HUES64 (cell line): ENCODE data around the gene FILIP1L.
A peak's percentile ranks its signal among the peaks of the same experiment; 100 is the strongest.

ENCODE experiments used
- H3K27ac ChIP-seq: 2 replicates; pipeline ENCODE4 v1.7.0; 2013; ENCODE audit warnings: low read depth, low read length, inconsistent platforms
- H3K27me3 ChIP-seq: 2 replicates; pipeline ENCODE4 v1.6.1; 2013; ENCODE audit warnings: mild to moderate bottlenecking, low read length; ENCODE audit not compliant: insufficient read depth
- H3K36me3 ChIP-seq: 2 replicates; pipeline ENCODE4 v1.6.1; 2013; ENCODE audit warnings: mild to moderate bottlenecking, low read length; ENCODE audit not compliant: insufficient read depth
- H3K4me1 ChIP-seq: 2 replicates; pipeline ENCODE4 v1.6.1; 2013; ENCODE audit warnings: mild to moderate bottlenecking, low read length, moderate library complexity; ENCODE audit not compliant: insufficient read depth
- H3K4me3 ChIP-seq: 2 replicates; pipeline ENCODE4 v1.5.1; 2013; ENCODE audit warnings: mild to moderate bottlenecking, low read length, moderate library complexity
- H3K9ac ChIP-seq: 2 replicates; pipeline ENCODE4 v1.6.1; 2013; ENCODE audit warnings: mild to moderate bottlenecking, low read depth, low read length
- H3K9me3 ChIP-seq: 2 replicates; pipeline ENCODE4 v1.6.1; 2013; ENCODE audit warnings: low read depth, low read length; ENCODE audit not compliant: insufficient read depth
- WGBS: fragments of 150-250, 120-280 bp; methylation state at CpG from one replicate; pipeline ENCODE4 v1.1.7; 2013; ENCODE audit warnings: missing lambda C conversion rate; 5-methylcytosine and 5-hydroxymethylcytosine counted together

FILIP1L gene

DNA sequence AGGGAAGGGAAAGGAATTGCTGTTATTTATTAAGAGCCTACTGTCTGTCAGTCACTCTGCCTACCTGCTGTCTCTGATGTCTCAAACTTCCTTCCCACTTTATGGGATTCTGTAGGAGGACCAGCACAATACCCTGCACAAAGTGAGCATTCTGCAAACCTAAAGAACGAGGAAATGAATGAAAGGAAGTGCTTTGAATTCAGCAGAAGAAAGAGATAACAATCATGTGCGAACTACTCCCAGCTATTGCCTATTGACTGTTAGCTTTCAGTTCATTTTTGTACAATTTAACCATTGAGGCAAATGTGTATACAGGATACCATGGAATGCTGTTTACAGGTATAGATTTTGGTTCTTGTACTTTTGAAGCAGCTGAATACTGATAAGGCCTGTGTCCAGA, 229.8 kb downstream of the FILIP1L start:
- H3K27me3 ChIP-seq, result peaks cover 7% of the 10 kb centered on the region
- H3K9me3 ChIP-seq, result no peaks in the 10 kb centered on the region
- 69% methylated on average over 2 of the region's 2 CpGs for WGBS
- no peak overlapping the region for H3K4me3 ChIP-seq
- peaks cover 12% of the 10 kb centered on the region for H3K4me1 ChIP-seq
- no peak overlapping the region for H3K27ac ChIP-seq
- H3K9ac ChIP-seq, result no peak overlapping the region
- H3K36me3 ChIP-seq, result no peaks in the 10 kb centered on the region

DNA sequence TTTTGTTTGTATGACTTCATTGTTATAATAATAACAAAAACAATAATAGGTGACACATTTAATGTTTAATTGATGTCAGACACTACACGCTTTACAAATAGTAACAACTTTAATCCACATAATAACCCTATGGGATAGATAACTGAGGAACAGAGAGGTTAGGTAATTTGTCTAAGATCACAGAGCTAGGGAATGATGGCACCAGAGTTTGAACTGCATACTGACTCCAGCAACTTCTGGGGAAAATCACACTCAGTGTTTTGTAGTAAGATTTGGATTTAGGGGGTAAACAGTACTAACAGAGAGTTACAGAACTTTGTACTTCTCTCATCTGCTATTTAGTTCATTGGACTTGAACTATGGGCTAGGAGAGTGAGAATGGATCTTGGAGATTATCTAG, 230.6 kb downstream of the FILIP1L start:
- WGBS, result no CpG with 5 or more reads among the region's 1 CpG
- H3K9me3 ChIP-seq, result no peaks in the 10 kb centered on the region
- H3K27ac ChIP-seq, result no peak overlapping the region
- peaks cover 15% of the 10 kb centered on the region for H3K27me3 ChIP-seq
- no peak overlapping the region for H3K9ac ChIP-seq
- H3K4me3 ChIP-seq, result no peak overlapping the region
- no peaks in the 10 kb centered on the region for H3K36me3 ChIP-seq
- peaks cover 12% of the 10 kb centered on the region for H3K4me1 ChIP-seq

DNA sequence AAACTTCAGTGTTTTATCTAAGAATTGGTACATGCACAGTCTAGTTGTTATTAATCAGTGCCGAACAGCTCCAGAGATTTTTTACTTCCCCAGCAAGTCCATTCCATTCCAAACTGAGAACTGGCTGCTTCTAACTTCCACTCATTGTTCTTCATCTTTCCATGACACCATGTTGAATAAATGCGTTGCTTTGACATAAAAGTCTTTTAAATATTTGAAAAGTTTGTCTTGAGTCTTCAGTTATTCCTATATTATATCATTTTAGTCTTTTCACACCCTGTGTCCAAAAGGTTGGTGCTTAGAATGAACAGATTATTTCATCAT, 231.2 kb downstream of the FILIP1L start:
- Histone ChIP-seq H3K4me3 (no peak overlapping the region), H3K27ac (no peak overlapping the region), H3K27me3 (peaks cover 21% of the 10 kb centered on the region), H3K9me3 (no peaks in the 10 kb centered on the region), H3K36me3 (no peaks in the 10 kb centered on the region), H3K9ac (no peak overlapping the region), H3K4me1 (peaks cover 15% of the 10 kb centered on the region)
- WGBS, result 96% methylated on average over 1 of the region's 2 CpGs

DNA sequence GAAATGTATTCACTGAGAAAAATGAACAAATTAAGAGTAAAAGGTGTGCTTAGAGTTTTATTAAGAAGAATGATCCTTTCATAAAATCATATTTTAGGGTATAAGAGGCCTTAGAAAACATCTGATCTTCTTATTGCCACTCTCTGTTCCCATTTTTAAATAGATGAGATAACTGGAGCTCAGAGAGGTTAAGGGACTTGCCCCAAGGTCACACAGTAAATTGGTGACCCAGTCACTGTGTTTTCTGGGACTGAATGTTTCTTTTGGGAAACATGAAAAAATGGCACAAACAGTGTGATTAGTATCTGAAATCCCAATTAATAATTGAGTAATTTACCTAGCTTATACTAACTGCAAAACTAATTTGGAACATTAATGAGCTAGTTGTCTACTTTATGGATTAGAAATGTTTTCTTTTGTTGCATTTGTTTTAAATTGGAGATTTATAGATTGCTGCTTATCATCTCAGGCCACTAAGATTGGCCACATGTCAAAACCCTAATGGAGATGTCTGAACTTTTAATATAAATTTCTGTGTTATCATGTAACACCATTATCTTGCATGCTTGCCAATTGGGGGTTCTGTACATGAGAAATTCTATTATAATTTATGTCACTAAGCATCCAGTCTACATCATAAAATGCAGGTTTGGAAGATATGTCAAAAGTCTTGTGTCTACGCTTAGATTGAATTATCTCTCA, 231.7 kb downstream of the FILIP1L start:
- no peak overlapping the region for H3K27ac ChIP-seq
- H3K4me1 ChIP-seq, result peaks cover 15% of the 10 kb centered on the region
- WGBS, result 100% methylated on average over 1 of the region's 1 CpG
- no peak overlapping the region for H3K9ac ChIP-seq
- peaks cover 26% of the 10 kb centered on the region for H3K27me3 ChIP-seq
- no peaks in the 10 kb centered on the region for H3K9me3 ChIP-seq
- no peaks in the 10 kb centered on the region for H3K36me3 ChIP-seq
- H3K4me3 ChIP-seq, result no peak overlapping the region

DNA sequence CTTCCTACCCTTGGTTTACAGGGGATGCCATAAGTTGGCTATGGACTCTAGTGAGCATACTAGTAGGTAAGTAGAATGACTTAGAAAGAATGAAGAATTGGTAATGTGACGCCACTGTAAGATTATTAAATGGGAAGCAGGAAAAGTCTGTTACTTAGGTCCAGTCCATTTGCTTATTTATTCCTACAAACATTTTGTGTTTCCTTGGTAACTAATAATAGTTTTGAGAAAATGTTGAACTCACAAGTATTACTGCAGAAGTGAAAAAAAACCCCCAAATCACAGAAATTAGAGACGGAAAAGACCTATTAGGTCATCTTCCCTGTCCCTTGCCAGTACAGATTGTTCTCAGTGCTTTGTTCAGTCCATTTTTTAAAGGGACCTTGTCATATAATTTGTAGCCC, 233.2 kb downstream of the FILIP1L start:
- no peak overlapping the region for H3K4me3 ChIP-seq
- H3K27ac ChIP-seq, result no peak overlapping the region
- no peak overlapping the region for H3K9ac ChIP-seq
- WGBS, result 88% methylated on average over 2 of the region's 2 CpGs
- H3K27me3 ChIP-seq, result peaks cover 40% of the 10 kb centered on the region
- H3K9me3 ChIP-seq, result no peaks in the 10 kb centered on the region
- H3K4me1 ChIP-seq, result peaks cover 26% of the 10 kb centered on the region
- H3K36me3 ChIP-seq, result no peaks in the 10 kb centered on the region

DNA sequence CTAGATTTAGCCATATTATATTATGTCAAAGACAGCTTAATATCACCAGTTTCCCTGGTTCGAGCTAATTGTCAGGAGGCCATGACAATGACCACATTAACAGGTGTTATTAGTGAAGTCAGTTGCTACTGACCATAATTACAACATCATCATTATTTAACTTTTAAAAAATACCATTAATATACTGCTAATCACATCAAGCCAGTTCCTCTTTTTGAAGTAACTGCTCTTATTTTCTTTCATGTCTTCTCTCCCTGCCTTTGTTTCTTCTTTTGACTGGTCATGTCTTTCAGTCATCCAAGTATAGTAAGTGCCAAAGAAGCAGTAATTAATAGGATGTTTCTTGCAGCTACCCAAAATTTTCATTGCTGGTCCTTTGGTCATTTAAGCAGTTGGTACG, 235.0 kb downstream of the FILIP1L start:
- Histone ChIP-seq H3K36me3 (no peaks in the 10 kb centered on the region), H3K4me1 (peaks cover 31% of the 10 kb centered on the region), H3K9me3 (no peaks in the 10 kb centered on the region), H3K9ac (no peak overlapping the region), H3K27ac (no peak overlapping the region), H3K27me3 (peaks cover 55% of the 10 kb centered on the region), H3K4me3 (no peak overlapping the region)
- 89% methylated on average over 2 of the region's 2 CpGs for WGBS

DNA sequence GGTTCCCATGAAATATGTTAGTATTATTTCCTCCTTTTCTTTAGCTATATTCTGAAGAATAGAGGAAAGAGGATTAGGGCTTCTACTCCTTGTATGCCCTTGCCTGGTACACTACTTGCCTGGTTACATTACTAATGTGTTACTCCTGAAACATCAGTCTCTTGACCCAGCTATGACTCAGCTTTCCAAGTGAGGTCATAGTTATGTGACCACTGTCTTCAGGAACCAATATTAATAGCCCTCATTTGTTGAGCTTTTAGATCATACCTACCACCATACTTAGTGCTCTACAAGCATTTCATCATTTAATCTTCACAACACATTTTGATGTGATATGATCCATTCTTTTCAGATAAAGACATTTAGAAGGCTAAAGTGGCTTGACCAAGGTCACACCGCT, 236.3 kb downstream of the FILIP1L start:
- no peak overlapping the region for H3K27ac ChIP-seq
- no peak overlapping the region for H3K4me3 ChIP-seq
- H3K9ac ChIP-seq, result no peak overlapping the region
- peaks cover 28% of the 10 kb centered on the region for H3K4me1 ChIP-seq
- no peaks in the 10 kb centered on the region for H3K9me3 ChIP-seq
- H3K36me3 ChIP-seq, result no peaks in the 10 kb centered on the region
- peaks cover 68% of the 10 kb centered on the region for H3K27me3 ChIP-seq
- 100% methylated on average over 1 of the region's 1 CpG for WGBS

DNA sequence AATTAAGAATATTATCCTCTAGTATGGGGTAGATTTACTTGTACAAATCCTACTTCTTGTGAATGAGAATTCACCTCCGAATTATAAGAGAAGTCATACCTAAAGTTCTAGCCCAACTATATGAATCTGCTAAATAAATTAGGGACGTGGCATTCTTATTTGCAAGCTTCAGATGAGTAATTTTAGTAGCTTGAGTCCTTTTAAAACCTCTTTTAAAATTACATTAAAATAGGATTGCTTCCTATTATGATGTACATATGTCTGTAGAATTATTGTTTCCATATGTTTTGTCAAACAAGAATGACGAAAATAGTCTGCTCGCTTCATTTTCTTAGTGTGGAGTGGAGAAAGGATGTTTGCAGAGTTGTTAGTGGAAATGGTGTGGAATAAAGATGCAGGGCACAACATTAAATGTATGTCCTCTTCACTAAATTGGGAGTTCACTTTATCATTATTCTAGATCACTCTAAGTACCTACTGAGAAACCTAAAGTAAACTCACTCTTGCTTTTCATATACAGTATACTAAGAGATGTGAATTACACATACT, 237.2 kb downstream of the FILIP1L start:
- Histone ChIP-seq H3K4me1 (peaks cover 30% of the 10 kb centered on the region), H3K4me3 (peak overlapping the region; percentile 68; the same call in 1 of the 2 replicates), H3K9me3 (no peaks in the 10 kb centered on the region), H3K27ac (no peak overlapping the region), H3K9ac (no peak overlapping the region), H3K36me3 (no peaks in the 10 kb centered on the region), H3K27me3 (peaks cover 77% of the 10 kb centered on the region)
- WGBS, result 75% methylated on average over 2 of the region's 4 CpGs

DNA sequence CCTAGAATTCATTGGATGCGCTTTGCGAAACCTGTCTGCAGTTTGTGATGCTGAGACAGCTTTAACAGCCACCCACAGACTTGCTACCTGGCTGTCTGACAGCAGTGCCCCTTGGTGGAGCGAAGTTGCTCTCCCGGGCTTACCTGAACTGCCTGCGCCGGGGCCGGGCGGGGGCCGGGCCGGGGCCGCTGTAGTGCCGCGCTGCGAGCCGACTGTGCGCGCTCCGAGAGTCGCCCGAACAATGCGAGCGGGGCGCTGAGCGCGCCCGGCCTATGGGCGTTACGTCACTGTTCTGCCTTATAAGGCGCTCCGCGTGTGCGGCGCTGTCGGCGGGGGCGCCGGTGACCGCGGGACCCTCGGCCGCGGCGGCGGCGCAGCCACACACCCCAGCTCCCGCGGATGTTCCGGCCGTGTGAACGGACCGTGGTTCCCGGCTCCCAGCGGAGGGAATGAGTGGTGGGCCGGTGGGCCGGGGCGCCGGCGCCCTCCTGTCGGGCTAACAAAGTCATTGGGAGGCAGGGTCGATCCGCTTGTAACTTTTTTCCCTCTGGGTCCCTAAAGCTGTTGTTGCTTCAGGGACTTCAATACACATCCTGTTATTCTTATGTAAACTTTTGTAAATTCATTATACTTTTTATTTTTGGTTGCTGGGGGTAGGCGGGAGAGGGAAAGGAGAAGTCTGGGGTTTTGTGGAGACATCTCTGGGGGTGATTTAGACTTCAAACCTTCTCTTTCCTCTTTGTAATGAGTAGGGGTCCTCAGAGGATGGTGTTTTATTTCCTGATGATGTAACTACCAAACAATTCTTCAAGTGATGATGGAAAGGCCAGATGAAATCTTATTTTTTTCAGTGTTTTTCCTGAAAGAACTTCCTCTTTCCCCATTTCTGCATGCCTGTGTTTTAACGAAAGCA, 238.1 kb downstream of the FILIP1L start:
- Histone ChIP-seq H3K9ac (peak overlapping the region; percentile 76), H3K27ac (peak overlapping the region; percentile 88; the same call in 1 of the 2 replicates), H3K9me3 (no peaks in the 10 kb centered on the region), H3K4me1 (peaks cover 38% of the 10 kb centered on the region), H3K27me3 (peaks cover 86% of the 10 kb centered on the region), H3K36me3 (no peaks in the 10 kb centered on the region), H3K4me3 (peak overlapping the region; percentile 68)
- whole genome bisulfite sequencing, result 1% methylated on average over 62 of the region's 63 CpGs

DNA sequence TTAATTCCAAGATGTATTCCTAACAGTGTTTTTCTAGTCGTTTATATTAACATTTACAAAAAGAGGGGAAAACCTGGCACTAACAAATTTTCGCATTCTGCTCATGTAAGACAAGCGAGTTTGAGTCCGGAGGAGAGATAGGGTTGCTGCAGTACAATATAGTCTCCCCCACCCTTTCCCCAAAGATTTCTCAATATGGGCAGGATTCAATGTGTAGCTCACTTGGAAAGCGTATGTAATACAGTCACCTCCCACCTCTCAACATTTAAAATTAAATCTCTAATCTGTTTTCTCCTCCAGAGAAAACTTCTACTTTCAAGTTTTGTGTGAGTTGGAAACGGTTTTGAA, 238.7 kb downstream of the FILIP1L start:
- peaks cover 38% of the 10 kb centered on the region for H3K4me1 ChIP-seq
- no peaks in the 10 kb centered on the region for H3K9me3 ChIP-seq
- peak overlapping the region; percentile 88; the same call in 1 of the 2 replicates for H3K27ac ChIP-seq
- H3K27me3 ChIP-seq, result peaks cover 92% of the 10 kb centered on the region
- peak overlapping the region; percentile 68 for H3K4me3 ChIP-seq
- no peaks in the 10 kb centered on the region for H3K36me3 ChIP-seq
- 8% methylated on average over 5 of the region's 6 CpGs for WGBS
- H3K9ac ChIP-seq, result peak overlapping the region; percentile 76

DNA sequence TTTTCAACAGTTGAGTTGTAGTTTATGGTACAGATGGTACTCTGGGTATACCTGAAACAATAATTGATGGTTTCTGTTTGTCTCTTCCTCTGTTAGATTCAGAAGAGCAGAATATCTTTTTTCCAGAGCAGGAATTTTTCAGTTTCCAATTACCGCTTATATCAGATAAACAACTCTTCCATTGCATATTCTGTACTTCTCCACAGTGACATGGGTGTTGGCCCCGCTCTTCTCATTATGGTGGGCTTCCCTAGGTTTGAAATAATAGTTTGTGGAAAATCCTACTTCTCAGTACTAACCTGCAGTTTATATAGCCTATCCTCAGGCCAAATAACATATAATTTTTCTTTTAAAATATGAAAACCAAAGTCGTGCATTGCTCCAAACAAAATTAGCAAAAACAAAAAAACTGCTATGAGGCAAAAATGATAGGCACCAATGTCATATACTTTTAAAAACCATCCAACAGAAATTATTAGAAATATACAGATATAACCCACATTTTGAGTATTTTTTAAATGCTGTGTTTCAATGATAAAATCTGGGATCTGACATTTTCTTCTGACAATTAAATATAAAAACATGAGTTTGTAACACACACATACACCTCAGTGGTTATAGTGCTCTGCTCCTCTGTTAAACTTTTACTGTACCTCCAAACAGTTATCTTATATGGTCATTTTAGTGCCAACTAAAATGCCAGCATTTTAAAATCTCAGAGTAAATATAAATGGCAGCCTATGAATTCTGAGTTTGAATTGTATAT, 239.9 kb downstream of the FILIP1L start:
- Histone ChIP-seq H3K36me3 (no peaks in the 10 kb centered on the region), H3K4me3 (peak overlapping the region; percentile 68; the same call in 1 of the 2 replicates), H3K9me3 (no peaks in the 10 kb centered on the region), H3K9ac (no peak overlapping the region), H3K27me3 (peaks cover 96% of the 10 kb centered on the region), H3K27ac (no peak overlapping the region), H3K4me1 (peaks cover 38% of the 10 kb centered on the region)
- whole genome bisulfite sequencing, result 90% methylated on average over 2 of the region's 3 CpGs
